B cell (primary cell): ENCODE data around the gene STBD1. TPM values are rescaled to one million over a fixed set of nuclear protein-coding genes. Genes with fewer than 3 reads are reported as not detected.

Experiments
- ATAC-seq: fragments of 200-7000 bp; cut with Tn5 transposase; one replicate; pipeline ENCODE4 v1.10.0; 2021; ENCODE audit warnings: low read depth, mild to moderate bottlenecking, moderate number of reproducible peaks, moderate library complexity
- CTCF ChIA-PET: fragments of 350-600 bp; sonication (Branson Sonifier 250); formaldehyde crosslinking; loops from one replicate; lab custom pipeline; 2021; ENCODE audit warnings: antibody characterized with exemption, inconsistent platforms; lab: Charles Lee
- POLR2A ChIA-PET: fragments of 350-600 bp; sonication (Branson Sonifier 250); formaldehyde crosslinking; loops from one replicate; lab custom pipeline; 2021; ENCODE audit warnings: antibody characterized with exemption; lab: Charles Lee
- DNase-seq: peaks from one replicate; pipeline ENCODE4 v3.0.0; 2013
- H2AFZ ChIP-seq: 2 replicates; pipeline ENCODE4 v1.6.1; 2012; ENCODE audit warnings: mild to moderate bottlenecking, low read depth, low read length; ENCODE audit not compliant: insufficient read depth, poor library complexity, severe bottlenecking
- H3K27ac ChIP-seq, 2 donors: 1 replicate in 1 of 2; 2 replicates in 1 of 2; pipeline ENCODE4 v1.5.1; 2012 to 2013; ENCODE audit warnings: low read length in 2 of 2, mild to moderate bottlenecking in 2 of 2, moderate library complexity in 1 of 2
- H3K27me3 ChIP-seq, 4 experiments: fragments of 200-600 bp in 1 of 4; sonication (generic) in 1 of 4; replicated peaks in 1 of 4; 1 replicate in 2 of 4; 2 replicates in 2 of 4; pipeline versions ENCODE4 v1.6.1 to v1.7.0; 2013 to 2016; ENCODE audit warnings: low read length in 3 of 4, mild to moderate bottlenecking in 2 of 4, mixed read lengths in 1 of 4, moderate library complexity in 1 of 4; ENCODE audit not compliant: insufficient read depth in 4 of 4, control insufficient read depth in 3 of 4; ENCODE audit errors: control extremely low read depth in 1 of 4
- H3K36me3 ChIP-seq, 2 experiments: replicated peaks in 1 of 2; 1 replicate in 1 of 2; 2 replicates in 1 of 2; pipeline versions ENCODE4 v1.6.1 to v1.7.1; 2013; ENCODE audit warnings: low read length in 1 of 2; ENCODE audit not compliant: insufficient read depth in 2 of 2, control insufficient read depth in 1 of 2; ENCODE audit errors: control extremely low read depth in 1 of 2, extremely low read depth in 1 of 2
- H3K4me1 ChIP-seq, 2 donors: fragments of 200-600 bp in 1 of 2; sonication (generic) in 1 of 2; 1 replicate in 1 of 2; 2 replicates in 1 of 2; pipeline versions ENCODE4 v1.5.1 to v1.6.1; 2013 to 2017; ENCODE audit warnings: low read length in 2 of 2; ENCODE audit not compliant: control insufficient read depth in 2 of 2, insufficient read depth in 2 of 2
- H3K4me2 ChIP-seq: replicated peaks from 2 replicates; pipeline ENCODE3; 2012; ENCODE audit warnings: mild to moderate bottlenecking, low read depth, low read length; ENCODE audit not compliant: poor library complexity, severe bottlenecking
- H3K4me3 ChIP-seq, 5 experiments: fragments of 200-600 bp in 1 of 5; sonication (generic) in 1 of 5; 1 replicate in 3 of 5; 2 replicates in 2 of 5; pipeline versions ENCODE4 v1.5.1 to v1.7.0; 2011 to 2016; ENCODE audit warnings: low read length in 4 of 5, mild to moderate bottlenecking in 4 of 5, low read depth in 2 of 5, control low read depth in 1 of 5, moderate library complexity in 1 of 5; ENCODE audit not compliant: insufficient read depth in 1 of 5; ENCODE audit errors: control extremely low read depth in 1 of 5, extremely low read depth in 1 of 5
- H3K79me2 ChIP-seq: fragments of 200-600 bp; sonication (generic); one replicate; pipeline ENCODE4 v1.6.0; 2016; ENCODE audit warnings: low read length; ENCODE audit not compliant: control insufficient read depth, insufficient read depth
- H3K9ac ChIP-seq: fragments of 200-600 bp; sonication (generic); 2 replicates; pipeline ENCODE4 v1.6.1; 2017; ENCODE audit warnings: mild to moderate bottlenecking, low read length, moderate library complexity
- H3K9me3 ChIP-seq, 3 donors: one replicate each; pipeline versions ENCODE4 v1.6.1 to v1.7.1; 2013; ENCODE audit warnings: low read length in 2 of 3; ENCODE audit not compliant: control insufficient read depth in 2 of 3, insufficient read depth in 1 of 3; ENCODE audit errors: control extremely low read depth in 1 of 3
- H4K20me1 ChIP-seq: 2 replicates; pipeline ENCODE4 v1.6.0; 2012; ENCODE audit warnings: mild to moderate bottlenecking, low read length; ENCODE audit not compliant: insufficient read depth, control insufficient read depth, poor library complexity, severe bottlenecking
- H3K27ac Mint-ChIP-seq: one replicate; pipeline ENCODE4 v1.8.0; 2021; ENCODE audit warnings: mixed read lengths
- H3K27me3 Mint-ChIP-seq: one replicate; pipeline ENCODE4 v1.8.0; 2021; ENCODE audit warnings: mixed read lengths
- H3K4me1 Mint-ChIP-seq: one replicate; pipeline ENCODE4 v1.8.0; 2021; ENCODE audit warnings: mixed read lengths
- H3K4me3 Mint-ChIP-seq: one replicate; pipeline ENCODE4 v1.8.0; 2021; ENCODE audit warnings: mixed read lengths
- H3K9me3 Mint-ChIP-seq: one replicate; pipeline ENCODE4 v1.8.0; 2022; ENCODE audit warnings: mixed read lengths; ENCODE audit not compliant: insufficient read depth
- CTCF ChIP-seq: fragments of 200-600 bp; IDR thresholded peaks from one replicate; pipeline ENCODE4 v1.8.0; 2022; ENCODE audit warnings: antibody characterized with exemption, mild to moderate bottlenecking
- EZH2 ChIP-seq: IDR thresholded peaks from 2 replicates; pipeline ENCODE4 v1.6.1; 2012; ENCODE audit warnings: borderline replicate concordance, low read depth, mild to moderate bottlenecking, moderate library complexity, low read length; ENCODE audit not compliant: insufficient read depth, poor library complexity, severe bottlenecking
- WGBS: methylation state at CpG from one replicate; pipeline ENCODE4 v1.1.5; 2013; ENCODE audit warnings: missing lambda C conversion rate; ENCODE audit not compliant: insufficient coverage; 5-methylcytosine and 5-hydroxymethylcytosine counted together
- intact Hi-C: fragments of 100-400 bp; cut with micrococcal nuclease; formaldehyde crosslinking; loops from one replicate; pipeline ENCODE4 v1.10.0; 2022
- polyA plus RNA-seq: library from polyadenylated mRNA; depleted of rRNA; stranded (reverse); fragments of >200 nt; gene quantifications from 2 replicates; pipeline ENCODE4 v1.2.3, GENCODE V29; 2012
- total RNA-seq, 2 donors: library from RNA; stranded (reverse); fragments of 120-200 nt in 1 of 2; gene quantifications; 1 replicate in 1 of 2; 2 replicates in 1 of 2; pipeline versions ENCODE4 v1.2.3 to v1.2.4, GENCODE V29; 2013 to 2022

Gene STBD1
- total and polyA plus RNA-seq, 2 donors (not counting 1 experiment from before 2014, with no cell fraction given) = not detected

GRCh38 chr4:76292730-76293129, 13.8 kb upstream of the STBD1 start:
- POLR2A ChIA-PET = no interaction called here
- Histone ChIP-seq H3K4me3 (no peak overlapping the region), H3K36me3 (no peaks in the 10 kb centered on the region), H3K9me3 (peaks cover 0 to 13% (median 0%) of the 10 kb centered on the region in 3 donors), H3K79me2 (no peaks in the 10 kb centered on the region), H3K9ac (no peak overlapping the region), H3K27ac (no peak overlapping the region), H2AFZ (no peak overlapping the region), H4K20me1 (no peaks in the 10 kb centered on the region), H3K27me3 (peaks cover 0 to 14% (median 0%) of the 10 kb centered on the region in 4 experiments), H3K4me2 (no peak overlapping the region), H3K4me1 (no peaks in the 10 kb centered on the region)
- CTCF ChIA-PET = no interaction called here
- Mint-ChIP-seq H3K9me3 (peaks cover 5% of the 10 kb centered on the region), H3K4me3 (no peak overlapping the region), H3K27me3 (peaks cover 47% of the 10 kb centered on the region), H3K4me1 (no peaks in the 10 kb centered on the region), H3K27ac (no peak overlapping the region)
- ATAC-seq = no peak
- intact Hi-C loops = no loop called here
- TF ChIP-seq EZH2 = no peak
- no peak for TF ChIP-seq CTCF
- DNase-seq = no peak
- 100% methylated on average over 2 of the region's 3 CpGs for WGBS

- CTCF ChIA-PET = no interaction called here
- H3K27ac ChIP-seq = no peak overlapping the region
These were observed 12.8 kb upstream of the STBD1 start for GRCh38 chr4:76293772-76294171.

More at GRCh38 chr4:76293772-76294171, 12.8 kb upstream of the STBD1 start:
- H3K4me3 Mint-ChIP-seq = no peak overlapping the region
- Histone ChIP-seq H3K4me1 (no peaks in the 10 kb centered on the region), H3K9me3 (peaks cover 0 to 17% (median 3%) of the 10 kb centered on the region in 3 donors), H3K36me3 (no peaks in the 10 kb centered on the region), H3K27me3 (peaks cover 0 to 14% (median 0%) of the 10 kb centered on the region in 4 experiments), H3K4me2 (no peak overlapping the region), H3K4me3 (no peak overlapping the region), H3K9ac (no peak overlapping the region), H4K20me1 (no peaks in the 10 kb centered on the region), H3K79me2 (no peaks in the 10 kb centered on the region), H2AFZ (no peak overlapping the region)
- no peak for ATAC-seq
- H3K4me1 Mint-ChIP-seq = no peaks in the 10 kb centered on the region
- 91% methylated on average over 2 of the region's 2 CpGs for WGBS
- no peak overlapping the region for H3K27ac Mint-ChIP-seq
- DNase-seq = no peak
- H3K9me3 Mint-ChIP-seq = peaks cover 11% of the 10 kb centered on the region
- intact Hi-C loops = no loop called here
- H3K27me3 Mint-ChIP-seq = peaks cover 40% of the 10 kb centered on the region
- POLR2A ChIA-PET = no interaction called here
- no peak for TF ChIP-seq EZH2
- TF ChIP-seq CTCF = no peak
